Renal pelvis (tissue), 12 donors: ENCODE results near the gene LCMT2. TPM values are rescaled to one million over a fixed set of nuclear protein-coding genes. Genes with fewer than 3 reads are reported as not detected.
A peak's percentile ranks its signal among the peaks of the same experiment; 100 is the strongest.

Experiments
- DNase-seq: peaks from one replicate; pipeline ENCODE4 v3.0.0-alpha.2; 2013
- long read RNA-seq, 16 experiments: transcript quantifications; one replicate each; lab custom pipeline, GENCODE V29; 2026
- polyA plus RNA-seq, 3 donors: library from polyadenylated mRNA; unstranded; fragments of 120-200 nt; gene quantifications; one replicate each; pipeline ENCODE4 v1.2.1, GENCODE V29; 2013; ENCODE audit not compliant: insufficient read length in 3 of 3

LCMT2 gene
- polyA plus RNA-seq: 10 to 100 TPM; 11.5 to 14.4 (median 12.7) TPM
- long read RNA-seq, donor 1, full-length matches to known transcripts: 23 of 35 reads
- long read RNA-seq, donor 1, partial matches to known transcripts: 12 of 35 reads
- long read RNA-seq, donor 1, other reads (novel, unspliced or antisense): 0 of 35 reads
- long read RNA-seq, donor 2, full-length matches to known transcripts: 14 of 20 reads
- long read RNA-seq, donor 2, partial matches to known transcripts: 0 of 20 reads
- long read RNA-seq, donor 2, other reads (novel, unspliced or antisense): 6 of 20 reads
- long read RNA-seq, donor 3, full-length matches to known transcripts: 16 of 16 reads
- long read RNA-seq, donor 3, partial matches to known transcripts: 0 of 16 reads
- long read RNA-seq, donor 3, other reads (novel, unspliced or antisense): 0 of 16 reads
- long read RNA-seq, donor 4, full-length matches to known transcripts: 18 of 18 reads
- long read RNA-seq, donor 4, partial matches to known transcripts: 0 of 18 reads
- long read RNA-seq, donor 4, other reads (novel, unspliced or antisense): 0 of 18 reads
- long read RNA-seq, donor 5, full-length matches to known transcripts: 14 of 14 reads
- long read RNA-seq, donor 5, partial matches to known transcripts: 0 of 14 reads
- long read RNA-seq, donor 5, other reads (novel, unspliced or antisense): 0 of 14 reads
- long read RNA-seq, donor 6, full-length matches to known transcripts: 15 of 21 reads
- long read RNA-seq, donor 6, partial matches to known transcripts: 0 of 21 reads
- long read RNA-seq, donor 6, other reads (novel, unspliced or antisense): 6 of 21 reads
- long read RNA-seq, donor 7, full-length matches to known transcripts: 16 of 26 reads
- long read RNA-seq, donor 7, partial matches to known transcripts: 0 of 26 reads
- long read RNA-seq, donor 7, other reads (novel, unspliced or antisense): 10 of 26 reads
- long read RNA-seq, donor 8, full-length matches to known transcripts: 12 of 12 reads
- long read RNA-seq, donor 8, partial matches to known transcripts: 0 of 12 reads
- long read RNA-seq, donor 8, other reads (novel, unspliced or antisense): 0 of 12 reads
- long read RNA-seq, donor 9, full-length matches to known transcripts: 18 of 18 reads
- long read RNA-seq, donor 9, partial matches to known transcripts: 0 of 18 reads
- long read RNA-seq, donor 9, other reads (novel, unspliced or antisense): 0 of 18 reads
- long read RNA-seq, donor 10, full-length matches to known transcripts: 20 of 20 reads
- long read RNA-seq, donor 10, partial matches to known transcripts: 0 of 20 reads
- long read RNA-seq, donor 10, other reads (novel, unspliced or antisense): 0 of 20 reads
- long read RNA-seq, donor 11, full-length matches to known transcripts: 19 of 19 reads
- long read RNA-seq, donor 11, partial matches to known transcripts: 0 of 19 reads
- long read RNA-seq, donor 11, other reads (novel, unspliced or antisense): 0 of 19 reads
- long read RNA-seq, donor 12, full-length matches to known transcripts: 27 of 27 reads
- long read RNA-seq, donor 12, partial matches to known transcripts: 0 of 27 reads
- long read RNA-seq, donor 12, other reads (novel, unspliced or antisense): 0 of 27 reads
- long read RNA-seq, donor 13, full-length matches to known transcripts: 15 of 21 reads
- long read RNA-seq, donor 13, partial matches to known transcripts: 6 of 21 reads
- long read RNA-seq, donor 13, other reads (novel, unspliced or antisense): 0 of 21 reads
- long read RNA-seq, donor 14: 0 reads
- long read RNA-seq, donor 15: 0 reads
- long read RNA-seq, donor 16, full-length matches to known transcripts: 28 of 28 reads
- long read RNA-seq, donor 16, partial matches to known transcripts: 0 of 28 reads
- long read RNA-seq, donor 16, other reads (novel, unspliced or antisense): 0 of 28 reads

- peak; percentile 97 for DNase-seq
Measured at GRCh38 chr15:43329960-43330779, at the start of gene LCMT2. Gene LCMT2, minus strand, starts transcription at chr15:43330573. Its CDS starts 84 bp downstream, at chr15:43330489.

- DNase-seq: no peak
Measured at GRCh38 chr15:43378601-43379000, 48.2 kb upstream of the LCMT2 start.

- peak; percentile 4 for DNase-seq
Measured at GRCh38 chr15:43376017-43376705, 45.8 kb upstream of the LCMT2 start.

- DNase-seq: peak; percentile 87
Measured at GRCh38 chr15:43370975-43371974, 40.9 kb upstream of the LCMT2 start, which contains the start of the genes TUBGCP4 and ZSCAN29. Gene TUBGCP4, plus strand, starts transcription at chr15:43371101. Its CDS starts 254 bp downstream, at chr15:43371355. Gene ZSCAN29, minus strand, starts transcription at chr15:43371043. Its CDS starts 1,130 bp downstream, at chr15:43369913.

- DNase-seq: peak; percentile 43
Measured at GRCh38 chr15:43370310-43370974, 40.1 kb upstream of the LCMT2 start.

GRCh38 chr15:43361313-43361903 lies 31.0 kb upstream of the LCMT2 start:
- DNase-seq: no peak

GRCh38 chr15:43360821-43361220 lies 30.4 kb upstream of the LCMT2 start:
- DNase-seq: no peak

- DNase-seq: no peak
Measured at GRCh38 chr15:43352693-43353382, 22.5 kb upstream of the LCMT2 start.

GRCh38 chr15:43347114-43347513 lies 16.7 kb upstream of the LCMT2 start:
- DNase-seq: no peak

- DNase-seq: no peak
Measured at GRCh38 chr15:43346305-43346704, 15.9 kb upstream of the LCMT2 start.

- no peak for DNase-seq
Measured at GRCh38 chr15:43330780-43331087, 361 bp upstream of the LCMT2 start.

- peak; percentile 20 for DNase-seq
Measured at GRCh38 chr15:43329217-43329959, 985 bp downstream of the LCMT2 start.

GRCh38 chr15:43325039-43325684 lies 5.2 kb downstream of the LCMT2 start:
- DNase-seq: no peak

- DNase-seq: no peak
Measured at GRCh38 chr15:43318990-43319771, 11.2 kb downstream of the LCMT2 start.
